ENCODE results near the gene RNF113B. TPM values are rescaled to one million over a fixed set of nuclear protein-coding genes. Genes with fewer than 3 reads are reported as not detected.
A peak's percentile ranks its signal among the peaks of the same experiment; 100 is the strongest.

RNF113B gene
- total RNA-seq, 4 donors from 2014 or later, result not detected

- DNase-seq, result peak in 1 of 3 donors; percentile 49
- H3K36me3 ChIP-seq, result no peaks in the 10 kb centered on the region
- no peak overlapping the region for H3K4me3 ChIP-seq
Measured at GRCh38 chr13:98173431-98174152, 3.5 kb downstream of the RNF113B start.

DNA sequence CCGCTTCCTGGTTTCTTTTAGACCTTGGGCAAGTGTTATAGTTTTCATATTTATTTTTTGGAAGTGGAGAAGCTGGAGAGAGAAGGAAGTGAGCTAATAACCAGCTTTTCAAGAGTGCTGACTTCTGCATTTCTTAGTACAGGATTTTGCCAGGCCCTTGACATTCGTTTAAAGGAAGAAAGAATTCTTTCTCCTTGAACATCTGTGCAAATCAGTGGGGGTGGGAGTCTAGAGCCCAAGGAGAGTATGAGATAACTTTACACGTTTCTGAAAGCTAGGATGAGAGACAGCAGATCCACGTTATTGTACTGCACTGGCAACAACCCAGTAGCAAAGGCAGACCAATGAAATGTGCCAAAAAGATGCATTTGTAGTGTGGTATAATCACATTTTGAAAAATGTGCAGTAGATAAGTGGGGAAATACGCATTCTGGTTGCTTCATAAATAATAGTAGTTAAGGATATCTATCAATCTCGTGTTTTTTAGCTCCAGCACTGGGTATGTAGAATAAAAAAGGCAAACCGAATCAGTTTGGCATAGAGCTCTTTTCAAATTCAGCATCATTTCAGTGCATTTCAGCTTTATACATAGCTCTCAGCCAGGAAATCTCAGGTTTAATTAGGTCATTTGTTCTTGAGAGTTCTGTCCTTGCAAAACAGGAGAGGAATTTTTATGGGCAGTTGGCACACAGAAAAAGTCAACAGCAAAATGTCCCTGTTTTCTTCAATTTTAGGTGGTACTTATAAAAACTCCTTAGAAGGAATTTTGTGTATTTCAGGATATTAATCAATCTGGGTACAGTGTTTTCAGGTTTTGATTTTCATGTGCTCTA is 4.3 kb downstream of the RNF113B start:
- DNase-seq, result no peak
- no peaks in the 10 kb centered on the region for H3K27me3 ChIP-seq
- no peak overlapping the region for H3K4me3 ChIP-seq
- H3K4me1 ChIP-seq, result peaks cover 0 to 21% (median 0%) of the 10 kb centered on the region in 4 donors
- H3K27ac ChIP-seq, result peak overlapping the region in 3 of 4 donors; percentile 38 to 66 (median 43)
- no peaks in the 10 kb centered on the region for H3K36me3 ChIP-seq
- TF ChIP-seq, protein P1, sequence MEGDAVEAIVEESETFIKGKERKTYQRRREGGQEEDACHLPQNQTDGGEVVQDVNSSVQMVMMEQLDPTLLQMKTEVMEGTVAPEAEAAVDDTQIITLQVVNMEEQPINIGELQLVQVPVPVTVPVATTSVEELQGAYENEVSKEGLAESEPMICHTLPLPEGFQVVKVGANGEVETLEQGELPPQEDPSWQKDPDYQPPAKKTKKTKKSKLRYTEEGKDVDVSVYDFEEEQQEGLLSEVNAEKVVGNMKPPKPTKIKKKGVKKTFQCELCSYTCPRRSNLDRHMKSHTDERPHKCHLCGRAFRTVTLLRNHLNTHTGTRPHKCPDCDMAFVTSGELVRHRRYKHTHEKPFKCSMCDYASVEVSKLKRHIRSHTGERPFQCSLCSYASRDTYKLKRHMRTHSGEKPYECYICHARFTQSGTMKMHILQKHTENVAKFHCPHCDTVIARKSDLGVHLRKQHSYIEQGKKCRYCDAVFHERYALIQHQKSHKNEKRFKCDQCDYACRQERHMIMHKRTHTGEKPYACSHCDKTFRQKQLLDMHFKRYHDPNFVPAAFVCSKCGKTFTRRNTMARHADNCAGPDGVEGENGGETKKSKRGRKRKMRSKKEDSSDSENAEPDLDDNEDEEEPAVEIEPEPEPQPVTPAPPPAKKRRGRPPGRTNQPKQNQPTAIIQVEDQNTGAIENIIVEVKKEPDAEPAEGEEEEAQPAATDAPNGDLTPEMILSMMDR (IDR thresholded peaks at IDR 0.05), result no peak
- no peak for TF ChIP-seq POLR2A (IDR thresholded peaks at IDR 0.05)
- H3K9me3 ChIP-seq, result no peaks in the 10 kb centered on the region

More at GRCh38 chr13:98173431-98174152, 3.5 kb downstream of the RNF113B start:
- H3K9me3 ChIP-seq, result no peaks in the 10 kb centered on the region
- no peaks in the 10 kb centered on the region for H3K27me3 ChIP-seq
- peak overlapping the region in 3 of 4 donors; percentile 38 to 66 (median 43) for H3K27ac ChIP-seq
- H3K4me1 ChIP-seq, result peaks cover 0 to 21% (median 0%) of the 10 kb centered on the region in 4 donors
- TF ChIP-seq, protein P1 (IDR thresholded peaks at IDR 0.05), result no peak
- TF ChIP-seq POLR2A (IDR thresholded peaks at IDR 0.05), result no peak

GRCh38 chr13:98171900-98172589 is 5.0 kb downstream of the RNF113B start:
- Histone ChIP-seq H3K27me3 (no peaks in the 10 kb centered on the region), H3K4me1 (peaks cover 0 to 21% (median 0%) of the 10 kb centered on the region in 4 donors), H3K4me3 (no peak overlapping the region), H3K9me3 (no peaks in the 10 kb centered on the region), H3K27ac (peak overlapping the region in 2 of 4 donors; percentile 37 to 66), H3K36me3 (no peaks in the 10 kb centered on the region)
- no peak for DNase-seq
- TF ChIP-seq POLR2A (IDR thresholded peaks at IDR 0.05), result no peak
- TF ChIP-seq, protein P1 (IDR thresholded peaks at IDR 0.05), result no peak

- H3K9me3 ChIP-seq, result no peaks in the 10 kb centered on the region
- DNase-seq, result no peak
- TF ChIP-seq POLR2A (IDR thresholded peaks at IDR 0.05), result no peak
- TF ChIP-seq, protein P1 (IDR thresholded peaks at IDR 0.05), result no peak
Measured at GRCh38 chr13:98169331-98169730, 7.7 kb downstream of the RNF113B start.

DNA sequence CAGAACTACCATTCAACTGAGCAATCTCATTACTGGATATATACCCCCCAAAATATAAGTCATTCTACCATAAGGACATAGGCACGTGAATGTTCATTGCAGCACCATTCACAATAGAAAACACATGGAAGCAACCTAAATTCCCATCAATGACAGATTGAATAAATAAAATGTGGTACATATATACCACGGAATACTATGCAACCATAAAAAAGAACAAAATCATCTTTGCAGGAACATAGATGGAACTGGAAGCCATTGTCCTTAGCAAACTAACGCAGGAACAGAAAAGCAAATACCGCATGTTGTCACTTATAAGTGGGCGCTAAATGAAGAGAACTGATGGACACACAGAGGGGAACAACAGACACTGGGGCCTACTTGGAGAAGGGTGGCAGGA is 14.1 kb downstream of the RNF113B start:
- Histone ChIP-seq H3K27me3 (no peaks in the 10 kb centered on the region), H3K9me3 (no peaks in the 10 kb centered on the region), H3K4me1 (no peaks in the 10 kb centered on the region), H3K27ac (no peak overlapping the region), H3K4me3 (no peak overlapping the region), H3K36me3 (no peaks in the 10 kb centered on the region)
- TF ChIP-seq, protein P1 (IDR thresholded peaks at IDR 0.05), result no peak
- no peak for TF ChIP-seq POLR2A (IDR thresholded peaks at IDR 0.05)
- no peak for DNase-seq

More at GRCh38 chr13:98169331-98169730, 7.7 kb downstream of the RNF113B start:
- Histone ChIP-seq H3K27ac (no peak overlapping the region), H3K4me1 (peaks cover 0 to 21% (median 0%) of the 10 kb centered on the region in 4 donors), H3K4me3 (no peak overlapping the region), H3K27me3 (no peaks in the 10 kb centered on the region), H3K36me3 (no peaks in the 10 kb centered on the region)

Measured in Peyer's patch (tissue), 4 donors.